MCF 10A (cell line): ENCODE results near the gene ATG9B. TPM values are rescaled to one million over a fixed set of nuclear protein-coding genes. Genes with fewer than 3 reads are reported as not detected.

Experiments
- BruUV-seq: library from RNA; stranded (reverse); fragments of 400-500 nt; replicated peaks from 2 replicates; lab custom pipeline; 2021; lab: Mats Ljungman, UMichigan
- CTCF ChIA-PET: fragments of 300-600 bp; sonication (Branson Sonifier 250); formaldehyde crosslinking; extraction: SDS; loops from one replicate; lab custom pipeline; 2021; ENCODE audit warnings: antibody characterized with exemption, inconsistent platforms; lab: Yijun Ruan, JAX
- POLR2A ChIA-PET: fragments of 300-600, 350-650 bp; sonication (Branson Sonifier 250); formaldehyde crosslinking; extraction: SDS; loops from one replicate; lab custom pipeline; 2020; ENCODE audit warnings: antibody characterized with exemption, inconsistent platforms; lab: Yijun Ruan, JAX
- DNase-seq: peaks from one replicate; pipeline ENCODE4 v3.0.0-alpha.2; 2018; ENCODE audit not compliant: unreplicated experiment
- H3K27ac Mint-ChIP-seq: one replicate; pipeline ENCODE4 v1.8.0; 2022; ENCODE audit warnings: mild to moderate bottlenecking, low read depth, mixed read lengths; ENCODE audit not compliant: unreplicated experiment
- H3K27me3 Mint-ChIP-seq: one replicate; pipeline ENCODE4 v1.8.0; 2022; ENCODE audit warnings: mixed read lengths; ENCODE audit not compliant: insufficient read depth, unreplicated experiment
- H3K36me3 Mint-ChIP-seq: one replicate; pipeline ENCODE4 v1.8.0; 2022; ENCODE audit warnings: mild to moderate bottlenecking, moderate library complexity, mixed read lengths; ENCODE audit not compliant: insufficient read depth, unreplicated experiment
- H3K4me1 Mint-ChIP-seq: one replicate; pipeline ENCODE4 v1.8.0; 2022; ENCODE audit warnings: mixed read lengths; ENCODE audit not compliant: insufficient read depth, unreplicated experiment
- H3K4me3 Mint-ChIP-seq: one replicate; pipeline ENCODE4 v1.8.0; 2022; ENCODE audit warnings: mild to moderate bottlenecking, moderate library complexity, mixed read lengths; ENCODE audit not compliant: unreplicated experiment
- H3K9me3 Mint-ChIP-seq: one replicate; pipeline ENCODE4 v1.8.0; 2022; ENCODE audit warnings: mixed read lengths; ENCODE audit not compliant: unreplicated experiment
- intact Hi-C: fragments of 100-400 bp; cut with micrococcal nuclease; formaldehyde crosslinking; loops from 2 replicates; pipeline ENCODE4 v1.14.1; 2022
- total RNA-seq: library from RNA; stranded (reverse); gene quantifications from 2 replicates; pipeline ENCODE4 v1.2.3, GENCODE V29; 2022
- TF ChIP-seq, protein P1 (sequence below): fragments of 200-600 bp; IDR thresholded peaks from one replicate; pipeline ENCODE4 v1.8.0; 2022; ENCODE audit warnings: antibody characterized with exemption, mild to moderate bottlenecking; ENCODE audit not compliant: unreplicated experiment

The ATG9B gene
- total RNA-seq, 1 experiment from 2014 or later: 0.12 TPM

DNA sequence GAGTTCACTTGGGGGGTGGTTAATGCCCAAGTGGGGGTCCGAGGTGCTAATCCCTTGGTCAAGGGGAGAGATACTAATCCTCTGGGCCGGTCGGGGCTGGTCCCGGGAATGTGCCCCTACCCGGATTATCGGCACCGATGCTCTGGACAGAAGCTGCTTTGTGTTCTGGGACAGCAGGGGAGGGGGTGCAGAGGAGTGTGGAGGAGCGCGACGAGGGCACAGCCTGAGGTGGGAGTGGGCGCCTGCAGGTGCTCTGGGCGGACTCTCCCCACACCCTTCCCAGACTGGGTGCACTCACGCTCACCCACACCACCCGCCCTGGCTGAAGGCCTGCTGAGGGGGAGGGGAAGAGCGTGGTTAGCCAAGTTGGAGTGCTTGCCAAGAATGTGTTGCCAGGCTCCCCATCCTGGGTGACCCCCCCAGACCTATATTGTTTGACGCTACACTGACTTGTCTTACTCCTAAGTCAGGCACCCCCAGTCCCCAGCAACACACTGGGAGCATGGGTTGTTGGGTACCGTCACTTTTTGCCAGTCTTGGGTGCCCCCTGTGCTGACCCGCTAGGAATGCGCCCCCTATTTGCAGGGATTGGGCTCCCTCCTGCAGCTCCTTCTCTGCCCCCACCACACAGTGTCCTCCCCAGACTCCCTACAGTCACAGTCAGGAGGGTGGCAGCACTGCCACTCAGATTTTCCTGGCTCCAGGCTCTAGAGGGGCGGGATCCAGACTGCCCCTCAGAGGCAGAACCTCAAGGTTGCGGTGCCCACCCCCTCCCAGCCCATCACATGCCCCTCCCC lies 36.3 kb upstream of the ATG9B start:
- TF ChIP-seq, protein P1, sequence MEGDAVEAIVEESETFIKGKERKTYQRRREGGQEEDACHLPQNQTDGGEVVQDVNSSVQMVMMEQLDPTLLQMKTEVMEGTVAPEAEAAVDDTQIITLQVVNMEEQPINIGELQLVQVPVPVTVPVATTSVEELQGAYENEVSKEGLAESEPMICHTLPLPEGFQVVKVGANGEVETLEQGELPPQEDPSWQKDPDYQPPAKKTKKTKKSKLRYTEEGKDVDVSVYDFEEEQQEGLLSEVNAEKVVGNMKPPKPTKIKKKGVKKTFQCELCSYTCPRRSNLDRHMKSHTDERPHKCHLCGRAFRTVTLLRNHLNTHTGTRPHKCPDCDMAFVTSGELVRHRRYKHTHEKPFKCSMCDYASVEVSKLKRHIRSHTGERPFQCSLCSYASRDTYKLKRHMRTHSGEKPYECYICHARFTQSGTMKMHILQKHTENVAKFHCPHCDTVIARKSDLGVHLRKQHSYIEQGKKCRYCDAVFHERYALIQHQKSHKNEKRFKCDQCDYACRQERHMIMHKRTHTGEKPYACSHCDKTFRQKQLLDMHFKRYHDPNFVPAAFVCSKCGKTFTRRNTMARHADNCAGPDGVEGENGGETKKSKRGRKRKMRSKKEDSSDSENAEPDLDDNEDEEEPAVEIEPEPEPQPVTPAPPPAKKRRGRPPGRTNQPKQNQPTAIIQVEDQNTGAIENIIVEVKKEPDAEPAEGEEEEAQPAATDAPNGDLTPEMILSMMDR: no peak
- H3K4me1 Mint-ChIP-seq: peaks cover 38% of the 10 kb centered on the region
- peak overlapping the region; percentile 87 for H3K27ac Mint-ChIP-seq
- ChIA-PET CTCF (interaction anchor here (0.6 to 4.6 kb wide), 12 partner anchors 11 to 162 kb away, joined by 3 to 42 read pairs (median 4); no protein-coding TSS in a partner anchor), POLR2A (interaction anchor here (1.8 to 8.4 kb wide), 4 partner anchors 14 to 52 kb away, joined by 6 to 151 read pairs (median 61); partner anchors contain the start of genes ABCB8, AGAP3, FASTK and TMUB1)
- H3K27me3 Mint-ChIP-seq: no peaks in the 10 kb centered on the region
- H3K36me3 Mint-ChIP-seq: peaks cover 31% of the 10 kb centered on the region
- H3K4me3 Mint-ChIP-seq: peak overlapping the region; percentile 97
- intact Hi-C loops: no loop called here
- DNase-seq: peak; percentile 71
- no TSS peak for BruUV-seq
- H3K9me3 Mint-ChIP-seq: no peaks in the 10 kb centered on the region

DNA sequence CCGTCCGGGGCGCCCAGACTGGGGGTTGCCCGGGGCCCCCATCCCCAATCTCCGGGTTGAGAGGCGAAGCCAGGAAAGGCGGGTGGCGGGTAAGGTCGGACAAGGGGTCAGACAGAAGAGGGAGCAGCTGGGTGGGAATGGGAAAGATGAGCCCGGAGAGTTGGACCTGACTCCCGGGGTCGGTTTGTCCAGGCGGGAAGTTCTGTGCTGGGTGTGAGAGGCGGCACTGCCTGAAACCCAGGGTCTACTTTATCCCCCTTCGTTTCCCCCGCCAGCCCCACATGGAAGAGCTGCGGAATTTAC lies 35.8 kb upstream of the ATG9B start:
- BruUV-seq: no TSS peak
- Mint-ChIP-seq H3K4me1 (peaks cover 38% of the 10 kb centered on the region), H3K36me3 (peaks cover 26% of the 10 kb centered on the region), H3K4me3 (peak overlapping the region; percentile 97), H3K27ac (peak overlapping the region; percentile 87), H3K27me3 (no peaks in the 10 kb centered on the region), H3K9me3 (no peaks in the 10 kb centered on the region)
- POLR2A ChIA-PET: interaction anchor here (1.8 to 8.4 kb wide), 4 partner anchors 13 to 53 kb away, joined by 6 to 151 read pairs (median 61); partner anchors contain the start of genes ABCB8, AGAP3, FASTK and TMUB1
- intact Hi-C loops: no loop called here
- CTCF ChIA-PET: interaction anchor here (0.6 to 4.6 kb wide), 9 partner anchors 11 to 161 kb away, joined by 3 to 42 read pairs (median 4); no protein-coding TSS in a partner anchor
- peak; percentile 39 for DNase-seq
- TF ChIP-seq, protein P1: no peak

DNA sequence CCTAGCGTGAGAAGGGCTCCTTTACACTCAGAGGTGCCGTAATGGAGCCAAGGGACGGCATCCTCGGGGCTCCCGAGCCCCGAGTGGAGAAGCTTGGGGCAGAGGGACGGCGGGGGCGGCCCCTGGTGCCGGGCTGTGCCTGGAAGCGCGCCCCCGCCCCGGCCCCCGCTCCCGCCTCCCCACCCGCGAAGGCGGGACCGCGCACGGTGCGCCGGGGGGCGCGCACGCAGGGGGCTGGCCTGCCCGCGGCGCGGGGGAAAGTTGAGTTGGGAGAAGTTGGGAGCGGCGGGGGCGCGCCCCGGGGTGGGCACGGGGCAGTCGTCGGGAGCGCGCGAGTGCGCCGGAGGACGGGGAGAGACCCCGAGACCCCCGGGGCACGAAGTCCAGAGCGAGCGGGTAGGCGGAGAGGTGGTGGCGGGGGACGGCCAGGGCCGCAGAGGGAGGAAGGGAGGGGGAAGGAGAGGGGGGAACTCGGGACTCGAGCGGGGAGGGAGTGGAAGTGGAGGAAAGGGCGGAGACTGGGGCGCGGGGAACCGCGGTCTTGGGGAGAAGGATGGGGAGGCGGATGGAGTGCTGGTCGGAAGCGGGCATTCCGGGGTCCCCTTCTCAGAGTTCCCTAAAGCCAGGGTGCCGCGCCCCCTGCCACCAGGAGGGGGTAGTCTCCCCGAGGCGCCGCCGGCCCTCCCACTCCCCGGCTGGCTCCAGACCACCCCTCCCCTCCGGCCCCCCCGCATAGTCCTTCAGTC lies 35.2 kb upstream of the ATG9B start, which contains the start of gene SLC4A2:
TSS of gene SLC4A2 (plus strand) at position 223 of the 746 bp plus-strand sequence. CDS start 2,399 bp downstream, outside the sequence.
- peak within 1 kb of the TSS; percentile 97 for H3K4me3 Mint-ChIP-seq
- H3K4me1 Mint-ChIP-seq: peaks cover 38% of the 10 kb centered on the region
- peak within 1 kb of the TSS; percentile 87 for H3K27ac Mint-ChIP-seq
- peak; percentile 70 for DNase-seq
- TF ChIP-seq, protein P1: peak; percentile 54
- intact Hi-C loops: loop anchor here (1.0 kb wide), 1 partner anchor 21 kb away; the partner anchor contains the start of gene FASTK
- H3K9me3 Mint-ChIP-seq: no peaks in the 10 kb centered on the region
- BruUV-seq: no TSS peak
- POLR2A ChIA-PET: interaction anchor here (1.8 to 8.4 kb wide), 4 partner anchors 13 to 53 kb away, joined by 6 to 151 read pairs (median 61); partner anchors contain the start of genes ABCB8, AGAP3, FASTK and TMUB1
- CTCF ChIA-PET: interaction anchor here (0.6 to 4.6 kb wide), 8 partner anchors 18 to 84 kb away, joined by 3 to 42 read pairs (median 4); no protein-coding TSS in a partner anchor
- H3K27me3 Mint-ChIP-seq: no peaks in the 10 kb centered on the region
- H3K36me3 Mint-ChIP-seq: peaks cover 20% of the 10 kb centered on the region
